HepG2 (cell line): ENCODE results near the gene ADGRD1. TPM values are rescaled to one million over a fixed set of nuclear protein-coding genes. Genes with fewer than 3 reads are reported as not detected.

ENCODE experiments used
- ATAD3A ChIP-seq: sonication (generic); formaldehyde crosslinking; IDR thresholded peaks from 2 replicates; pipeline ENCODE4 v1.4.0; 2020; ENCODE audit warnings: missing genetic modification reagents
- ATF7 ChIP-seq, 2 experiments: fragments of 450-650 bp in 1 of 2; sonication (generic) in 1 of 2; formaldehyde crosslinking in 1 of 2; IDR thresholded peaks; 2 replicates each; pipeline versions ENCODE4 v1.4.0 to v1.6.1; 2016 to 2020; ENCODE audit warnings: antibody characterized with exemption in 1 of 2, mild to moderate bottlenecking in 1 of 2, missing genetic modification reagents in 1 of 2
- ATM ChIP-seq: fragments of 450-650 bp; IDR thresholded peaks from 2 replicates; pipeline ENCODE4 v1.7.1; 2017; ENCODE audit warnings: mild to moderate bottlenecking, borderline replicate concordance
- GABPB1 ChIP-seq: IDR thresholded peaks from 2 replicates; pipeline ENCODE4 v1.6.1; 2016; ENCODE audit warnings: mild to moderate bottlenecking, missing genetic modification reagents, moderate library complexity, missing compliant biosample characterization
- JDP2 ChIP-seq: sonication (generic); formaldehyde crosslinking; IDR thresholded peaks from 2 replicates; pipeline ENCODE4 v1.8.1; 2022; ENCODE audit warnings: missing genetic modification reagents, borderline replicate concordance
- KMT2A ChIP-seq: sonication (generic); formaldehyde crosslinking; IDR thresholded peaks from 2 replicates; pipeline ENCODE4 v1.4.0; 2020; ENCODE audit warnings: missing genetic modification reagents
- MED1 ChIP-seq: sonication (generic); formaldehyde crosslinking; IDR thresholded peaks from 2 replicates; pipeline ENCODE4 v1.4.0; 2020; ENCODE audit warnings: missing genetic modification reagents
- NFIC ChIP-seq: IDR thresholded peaks from 2 replicates; pipeline ENCODE4 v1.6.1; 2012; ENCODE audit warnings: mild to moderate bottlenecking, low read length, inconsistent platforms
- PITX1 ChIP-seq: sonication (generic); formaldehyde crosslinking; IDR thresholded peaks from 2 replicates; pipeline ENCODE4 v1.5.1; 2020; ENCODE audit warnings: mild to moderate bottlenecking, missing genetic modification reagents
- PRMT3 ChIP-seq: sonication (generic); formaldehyde crosslinking; IDR thresholded peaks from 2 replicates; pipeline ENCODE4 v1.8.1; 2022; ENCODE audit warnings: low read depth, mild to moderate bottlenecking, moderate library complexity, missing genetic modification reagents, borderline replicate concordance
- RAD51 ChIP-seq: fragments of 450-650 bp; IDR thresholded peaks from 2 replicates; pipeline ENCODE4 v1.6.1; 2016; ENCODE audit warnings: borderline replicate concordance
- STAG1 ChIP-seq: sonication (generic); formaldehyde crosslinking; IDR thresholded peaks from 2 replicates; pipeline ENCODE4 v1.4.0; 2020; ENCODE audit warnings: missing genetic modification reagents
- TBL1XR1 ChIP-seq: fragments of 150-350 bp; IDR thresholded peaks from 2 replicates; pipeline ENCODE4 v1.6.1; 2014; ENCODE audit warnings: borderline replicate concordance, low read length; ENCODE audit not compliant: partially characterized antibody
- ZNF124 ChIP-seq: sonication (generic); formaldehyde crosslinking; IDR thresholded peaks from 2 replicates; pipeline ENCODE4 v1.4.0; 2020; ENCODE audit warnings: missing genetic modification reagents
- ZNF296 ChIP-seq: sonication (generic); formaldehyde crosslinking; conservative IDR thresholded peaks from 2 replicates; pipeline ENCODE4 v1.5.0; 2020; ENCODE audit warnings: mild to moderate bottlenecking, missing genetic modification reagents
- ZSCAN20 ChIP-seq: sonication (generic); formaldehyde crosslinking; IDR thresholded peaks from 2 replicates; pipeline ENCODE4 v1.4.0; 2020; ENCODE audit warnings: missing genetic modification reagents, mild to moderate bottlenecking, borderline replicate concordance
- polyA plus RNA-seq, 8 experiments: library from polyadenylated mRNA; depleted of rRNA in 3 of 8; stranded (reverse) in 7 of 8; unstranded in 1 of 8; fragments of >200 nt; fragmentation: Illumina TruSeq in 4 of 8; extraction: Trizol in 4 of 8; gene quantifications; 2 replicates each; pipeline versions ENCODE4 v1.2.1 to v1.2.3, GENCODE V29; 2011 to 2016; ENCODE audit warnings: low read depth in 4 of 8, missing spikeins in 1 of 8, mixed read lengths in 1 of 8; ENCODE audit not compliant: insufficient read depth in 1 of 8
- total RNA-seq, 5 experiments: library from RNA; depleted of rRNA; stranded (reverse); fragments of >200 nt; fragmentation: Illumina TruSeq; extraction: Trizol; gene quantifications; 2 replicates each; pipeline ENCODE4 v1.2.3, GENCODE V29; 2016; ENCODE audit warnings: low read depth in 1 of 5
- TF ChIP-seq, protein P1 (sequence below): sonication (generic); formaldehyde crosslinking; IDR thresholded peaks from 2 replicates; pipeline ENCODE4 v1.8.0; 2022; ENCODE audit warnings: missing genetic modification reagents, low read depth, mild to moderate bottlenecking, borderline replicate concordance
- TF ChIP-seq, protein P2 (sequence below): sonication (generic); formaldehyde crosslinking; IDR thresholded peaks from 2 replicates; pipeline ENCODE4 v1.9.0; 2022; ENCODE audit warnings: missing genetic modification reagents, mild to moderate bottlenecking, borderline replicate concordance
- TF ChIP-seq, protein P3 (sequence below): sonication (generic); formaldehyde crosslinking; IDR thresholded peaks from 2 replicates; pipeline ENCODE4 v1.4.0; 2020; ENCODE audit warnings: missing genetic modification reagents
- TF ChIP-seq, protein P4 (sequence below): sonication (generic); formaldehyde crosslinking; IDR thresholded peaks from 2 replicates; pipeline ENCODE4 v1.4.0; 2020; ENCODE audit warnings: missing genetic modification reagents

The ADGRD1 gene
- total and polyA plus RNA-seq, 2 of the 13 experiments (the other 11 are each of a cell fraction or from before 2014, with no cell fraction given) = 0.46 to 12.4 TPM

DNA sequence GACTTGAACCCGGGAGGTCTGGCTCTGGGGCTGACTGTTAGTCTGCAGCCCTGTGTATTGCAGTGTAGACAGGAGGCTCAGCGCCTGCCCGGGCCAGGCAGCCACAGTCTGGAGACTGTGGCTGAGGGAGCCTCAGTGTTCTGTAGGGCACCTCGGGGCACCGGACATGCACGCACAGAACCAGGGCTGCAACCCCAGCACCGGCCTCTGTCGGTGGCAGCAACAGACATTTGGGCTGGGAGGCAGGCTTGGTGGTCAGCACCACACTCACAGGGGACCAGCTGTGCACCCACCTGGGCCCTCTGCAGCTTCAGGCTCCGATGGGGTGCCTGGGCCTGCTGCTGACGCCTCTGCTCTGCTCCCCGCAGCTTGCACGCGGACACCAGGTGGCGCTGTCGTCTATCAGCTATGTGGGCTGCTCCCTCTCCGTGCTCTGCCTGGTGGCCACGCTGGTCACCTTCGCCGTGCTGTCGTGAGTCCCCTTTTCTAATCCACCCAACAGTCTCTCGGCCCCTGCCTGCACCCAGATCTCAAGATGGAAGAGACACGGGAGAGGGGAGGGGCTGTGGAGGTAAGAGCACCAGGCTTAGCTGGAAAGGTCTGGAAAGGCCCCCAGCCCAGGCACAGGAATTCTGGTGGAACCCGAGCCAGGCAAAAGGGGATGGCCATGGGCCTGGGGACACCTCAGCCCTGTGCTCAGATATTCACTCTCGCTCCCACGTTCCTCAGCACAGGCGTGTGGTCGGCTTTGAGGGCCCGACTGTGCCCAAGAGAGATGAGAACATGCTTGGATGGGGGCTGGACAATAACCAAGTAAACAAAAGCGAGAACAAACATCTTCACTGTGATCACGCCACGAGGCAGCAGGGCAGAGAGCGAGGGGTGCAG is 151.0 kb downstream of the ADGRD1 start (continued):
- TF ChIP-seq, protein P1, sequence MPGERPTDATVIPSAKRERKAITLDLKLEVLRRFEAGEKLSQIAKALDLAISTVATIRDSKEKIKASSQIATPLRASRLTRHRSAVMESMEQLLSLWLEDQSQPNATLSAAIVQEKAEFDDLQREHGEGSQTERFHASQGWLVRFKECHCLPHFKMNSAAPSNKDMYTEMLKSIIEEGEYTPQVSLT (CRISPR knock-in tag) = no peak
- TF ChIP-seq ZNF296 (CRISPR knock-in tag) (0 out of 2 replicates have a peak, but pooled peaks have one; percentile 26), NFIC (no peak), PRMT3 (CRISPR knock-in tag) (no peak), ZNF124 (CRISPR knock-in tag) (no peak), PITX1 (0 out of 2 replicates have a peak, but pooled peaks have one; percentile 11), JDP2 (no peak), ATM (no peak), ZSCAN20 (CRISPR knock-in tag) (no peak), TBL1XR1 (peak; percentile 16), ATF7 (IDR thresholded peaks at IDR 0.05) (no peak), ATF7 (CRISPR knock-in tag; IDR thresholded peaks at IDR 0.05) (0 out of 2 replicates have a peak, but pooled peaks have one; percentile 30), GABPB1 (peak; percentile 44; the same call in 1 of the 2 replicates), ATAD3A (no peak), STAG1 (CRISPR knock-in tag) (peak; percentile 94), KMT2A (CRISPR knock-in tag) (no peak), MED1 (CRISPR knock-in tag) (0 out of 2 replicates have a peak, but pooled peaks have one; percentile 28), RAD51 (no peak)
- TF ChIP-seq, protein P2, sequence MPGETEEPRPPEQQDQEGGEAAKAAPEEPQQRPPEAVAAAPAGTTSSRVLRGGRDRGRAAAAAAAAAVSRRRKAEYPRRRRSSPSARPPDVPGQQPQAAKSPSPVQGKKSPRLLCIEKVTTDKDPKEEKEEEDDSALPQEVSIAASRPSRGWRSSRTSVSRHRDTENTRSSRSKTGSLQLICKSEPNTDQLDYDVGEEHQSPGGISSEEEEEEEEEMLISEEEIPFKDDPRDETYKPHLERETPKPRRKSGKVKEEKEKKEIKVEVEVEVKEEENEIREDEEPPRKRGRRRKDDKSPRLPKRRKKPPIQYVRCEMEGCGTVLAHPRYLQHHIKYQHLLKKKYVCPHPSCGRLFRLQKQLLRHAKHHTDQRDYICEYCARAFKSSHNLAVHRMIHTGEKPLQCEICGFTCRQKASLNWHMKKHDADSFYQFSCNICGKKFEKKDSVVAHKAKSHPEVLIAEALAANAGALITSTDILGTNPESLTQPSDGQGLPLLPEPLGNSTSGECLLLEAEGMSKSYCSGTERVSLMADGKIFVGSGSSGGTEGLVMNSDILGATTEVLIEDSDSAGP (CRISPR knock-in tag) = peak; percentile 53; the same call in 1 of the 2 replicates
- TF ChIP-seq, protein P3, sequence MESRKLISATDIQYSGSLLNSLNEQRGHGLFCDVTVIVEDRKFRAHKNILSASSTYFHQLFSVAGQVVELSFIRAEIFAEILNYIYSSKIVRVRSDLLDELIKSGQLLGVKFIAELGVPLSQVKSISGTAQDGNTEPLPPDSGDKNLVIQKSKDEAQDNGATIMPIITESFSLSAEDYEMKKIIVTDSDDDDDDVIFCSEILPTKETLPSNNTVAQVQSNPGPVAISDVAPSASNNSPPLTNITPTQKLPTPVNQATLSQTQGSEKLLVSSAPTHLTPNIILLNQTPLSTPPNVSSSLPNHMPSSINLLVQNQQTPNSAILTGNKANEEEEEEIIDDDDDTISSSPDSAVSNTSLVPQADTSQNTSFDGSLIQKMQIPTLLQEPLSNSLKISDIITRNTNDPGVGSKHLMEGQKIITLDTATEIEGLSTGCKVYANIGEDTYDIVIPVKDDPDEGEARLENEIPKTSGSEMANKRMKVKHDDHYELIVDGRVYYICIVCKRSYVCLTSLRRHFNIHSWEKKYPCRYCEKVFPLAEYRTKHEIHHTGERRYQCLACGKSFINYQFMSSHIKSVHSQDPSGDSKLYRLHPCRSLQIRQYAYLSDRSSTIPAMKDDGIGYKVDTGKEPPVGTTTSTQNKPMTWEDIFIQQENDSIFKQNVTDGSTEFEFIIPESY (CRISPR knock-in tag) = 0 out of 2 replicates have a peak, but pooled peaks have one; percentile 8
- TF ChIP-seq, protein P4, sequence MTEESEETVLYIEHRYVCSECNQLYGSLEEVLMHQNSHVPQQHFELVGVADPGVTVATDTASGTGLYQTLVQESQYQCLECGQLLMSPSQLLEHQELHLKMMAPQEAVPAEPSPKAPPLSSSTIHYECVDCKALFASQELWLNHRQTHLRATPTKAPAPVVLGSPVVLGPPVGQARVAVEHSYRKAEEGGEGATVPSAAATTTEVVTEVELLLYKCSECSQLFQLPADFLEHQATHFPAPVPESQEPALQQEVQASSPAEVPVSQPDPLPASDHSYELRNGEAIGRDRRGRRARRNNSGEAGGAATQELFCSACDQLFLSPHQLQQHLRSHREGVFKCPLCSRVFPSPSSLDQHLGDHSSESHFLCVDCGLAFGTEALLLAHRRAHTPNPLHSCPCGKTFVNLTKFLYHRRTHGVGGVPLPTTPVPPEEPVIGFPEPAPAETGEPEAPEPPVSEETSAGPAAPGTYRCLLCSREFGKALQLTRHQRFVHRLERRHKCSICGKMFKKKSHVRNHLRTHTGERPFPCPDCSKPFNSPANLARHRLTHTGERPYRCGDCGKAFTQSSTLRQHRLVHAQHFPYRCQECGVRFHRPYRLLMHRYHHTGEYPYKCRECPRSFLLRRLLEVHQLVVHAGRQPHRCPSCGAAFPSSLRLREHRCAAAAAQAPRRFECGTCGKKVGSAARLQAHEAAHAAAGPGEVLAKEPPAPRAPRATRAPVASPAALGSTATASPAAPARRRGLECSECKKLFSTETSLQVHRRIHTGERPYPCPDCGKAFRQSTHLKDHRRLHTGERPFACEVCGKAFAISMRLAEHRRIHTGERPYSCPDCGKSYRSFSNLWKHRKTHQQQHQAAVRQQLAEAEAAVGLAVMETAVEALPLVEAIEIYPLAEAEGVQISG (CRISPR knock-in tag) = peak; percentile 41; the same call in 1 of the 2 replicates
